Measurements from ENCODE around the gene MVD. TPM values are rescaled to one million over a fixed set of nuclear protein-coding genes. Genes with fewer than 3 reads are reported as not detected.

Gene MVD
- total RNA-seq, 1 donor from 2014 or later: 123 TPM

DNA sequence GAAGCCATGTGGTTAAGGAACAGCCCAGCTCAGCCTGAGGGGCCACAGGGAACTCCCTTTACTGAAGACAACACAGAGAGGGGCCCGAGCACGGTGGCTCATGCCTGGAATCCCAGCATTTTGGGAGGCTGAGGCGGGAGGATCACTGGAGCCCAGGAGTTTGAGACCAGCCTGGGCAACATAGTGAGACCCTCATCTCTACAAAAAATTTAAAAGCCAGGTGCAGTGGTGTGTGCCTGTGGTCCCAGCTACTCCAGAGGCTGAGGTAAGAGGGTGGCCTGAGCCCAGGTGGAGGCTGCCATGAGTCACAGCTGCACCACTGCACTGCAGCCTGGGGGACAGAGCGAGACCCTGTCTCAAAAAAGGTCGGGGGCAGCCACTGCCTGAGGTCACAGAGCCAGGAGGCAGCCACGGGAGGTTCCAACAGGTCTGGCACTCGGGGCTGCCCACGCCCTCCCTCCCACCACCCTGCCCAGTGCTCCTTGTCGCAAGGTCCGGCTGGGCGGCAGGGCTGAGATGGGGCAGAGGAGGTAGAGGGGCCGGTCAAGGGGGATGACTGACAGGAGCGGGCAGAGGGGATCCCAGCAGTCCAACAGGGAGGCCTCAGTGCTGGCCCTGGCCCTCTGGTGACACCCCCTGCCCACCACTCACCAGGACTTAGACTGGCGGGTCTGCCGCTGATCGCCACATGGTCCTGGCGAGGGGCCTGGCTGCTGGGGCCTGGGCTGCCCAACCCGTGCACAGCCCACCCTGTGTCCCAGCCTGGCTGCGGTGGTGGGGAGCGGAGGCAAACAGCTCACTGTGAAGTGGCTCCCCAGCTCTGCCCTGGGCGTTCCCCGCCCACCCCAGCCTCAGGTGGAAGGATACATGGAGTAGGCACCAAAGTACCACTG is 15.5 kb downstream of the MVD start:
- Mint-ChIP-seq H3K9me3 (ENCODE audit: unreplicated experiment) (no peaks in the 10 kb centered on the region), H3K4me3 (ENCODE audit: unreplicated experiment) (no peak overlapping the region), H3K27ac (ENCODE audit: unreplicated experiment) (no peak overlapping the region), H3K4me1 (ENCODE audit: unreplicated experiment) (peaks cover 5% of the 10 kb centered on the region), H3K27me3 (ENCODE audit: unreplicated experiment) (peaks cover 11% of the 10 kb centered on the region), H3K36me3 (ENCODE audit: low read depth, unreplicated experiment) (peaks cover 11% of the 10 kb centered on the region)
- no peak for DNase-seq (ENCODE audit: low spot score)
- TF ChIP-seq, protein P1, sequence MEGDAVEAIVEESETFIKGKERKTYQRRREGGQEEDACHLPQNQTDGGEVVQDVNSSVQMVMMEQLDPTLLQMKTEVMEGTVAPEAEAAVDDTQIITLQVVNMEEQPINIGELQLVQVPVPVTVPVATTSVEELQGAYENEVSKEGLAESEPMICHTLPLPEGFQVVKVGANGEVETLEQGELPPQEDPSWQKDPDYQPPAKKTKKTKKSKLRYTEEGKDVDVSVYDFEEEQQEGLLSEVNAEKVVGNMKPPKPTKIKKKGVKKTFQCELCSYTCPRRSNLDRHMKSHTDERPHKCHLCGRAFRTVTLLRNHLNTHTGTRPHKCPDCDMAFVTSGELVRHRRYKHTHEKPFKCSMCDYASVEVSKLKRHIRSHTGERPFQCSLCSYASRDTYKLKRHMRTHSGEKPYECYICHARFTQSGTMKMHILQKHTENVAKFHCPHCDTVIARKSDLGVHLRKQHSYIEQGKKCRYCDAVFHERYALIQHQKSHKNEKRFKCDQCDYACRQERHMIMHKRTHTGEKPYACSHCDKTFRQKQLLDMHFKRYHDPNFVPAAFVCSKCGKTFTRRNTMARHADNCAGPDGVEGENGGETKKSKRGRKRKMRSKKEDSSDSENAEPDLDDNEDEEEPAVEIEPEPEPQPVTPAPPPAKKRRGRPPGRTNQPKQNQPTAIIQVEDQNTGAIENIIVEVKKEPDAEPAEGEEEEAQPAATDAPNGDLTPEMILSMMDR (IDR thresholded peaks at IDR 0.05; ENCODE audit: unreplicated experiment): no peak

DNA sequence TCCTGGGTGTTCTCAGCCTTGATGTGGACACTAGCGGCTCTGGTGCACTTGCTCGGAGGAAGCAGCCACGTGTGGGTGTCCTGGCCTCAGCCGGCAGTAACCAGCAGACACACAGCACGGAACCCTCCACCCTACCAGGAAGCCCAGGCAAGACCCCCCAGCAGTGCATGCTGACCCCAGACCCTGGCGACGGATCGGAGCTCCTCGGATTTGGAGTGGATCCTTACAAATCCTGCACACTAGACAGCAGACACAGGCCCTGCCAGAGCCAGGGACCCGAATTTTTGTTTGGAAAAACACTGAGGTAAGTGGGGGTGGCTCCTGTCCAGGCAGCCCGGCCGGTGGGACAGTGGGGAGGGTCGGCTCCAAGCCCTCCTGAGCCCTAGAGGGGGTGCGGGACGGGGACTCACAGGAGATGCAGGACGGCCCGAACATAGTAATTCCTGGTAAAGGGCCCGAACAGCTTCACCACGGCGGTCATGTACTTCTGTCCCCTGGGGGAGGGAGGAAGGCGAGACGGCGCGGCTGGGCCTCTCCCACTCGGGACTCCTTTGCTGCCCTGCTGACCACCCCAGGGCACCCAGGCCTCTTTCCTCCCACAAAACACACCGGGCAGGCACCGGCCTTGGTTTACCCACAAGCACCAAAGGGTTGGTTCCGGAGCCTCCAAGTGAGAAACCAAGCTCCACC is 16.4 kb downstream of the MVD start:
- peaks cover 5% of the 10 kb centered on the region for H3K4me1 Mint-ChIP-seq (ENCODE audit: unreplicated experiment)
- TF ChIP-seq, protein P1 (IDR thresholded peaks at IDR 0.05; ENCODE audit: unreplicated experiment): no peak
- no peak overlapping the region for H3K4me3 Mint-ChIP-seq (ENCODE audit: unreplicated experiment)
- H3K27me3 Mint-ChIP-seq (ENCODE audit: unreplicated experiment): peaks cover 13% of the 10 kb centered on the region
- no peaks in the 10 kb centered on the region for H3K9me3 Mint-ChIP-seq (ENCODE audit: unreplicated experiment)
- DNase-seq (ENCODE audit: low spot score): no peak
- no peak overlapping the region for H3K27ac Mint-ChIP-seq (ENCODE audit: unreplicated experiment)
- H3K36me3 Mint-ChIP-seq (ENCODE audit: low read depth, unreplicated experiment): peaks cover 14% of the 10 kb centered on the region

- TF ChIP-seq, protein P1 (IDR thresholded peaks at IDR 0.05; ENCODE audit: unreplicated experiment): no peak
- H3K9me3 Mint-ChIP-seq (ENCODE audit: unreplicated experiment): no peaks in the 10 kb centered on the region
- peaks cover 13% of the 10 kb centered on the region for H3K27me3 Mint-ChIP-seq (ENCODE audit: unreplicated experiment)
- peaks cover 5% of the 10 kb centered on the region for H3K4me1 Mint-ChIP-seq (ENCODE audit: unreplicated experiment)
- H3K36me3 Mint-ChIP-seq (ENCODE audit: low read depth, unreplicated experiment): peaks cover 14% of the 10 kb centered on the region
- no peak overlapping the region for H3K27ac Mint-ChIP-seq (ENCODE audit: unreplicated experiment)
- no peak overlapping the region for H3K4me3 Mint-ChIP-seq (ENCODE audit: unreplicated experiment)
- DNase-seq (ENCODE audit: low spot score): no peak
These were observed 16.9 kb downstream of the MVD start for GRCh38 chr16:88645941-88646340.

DNA sequence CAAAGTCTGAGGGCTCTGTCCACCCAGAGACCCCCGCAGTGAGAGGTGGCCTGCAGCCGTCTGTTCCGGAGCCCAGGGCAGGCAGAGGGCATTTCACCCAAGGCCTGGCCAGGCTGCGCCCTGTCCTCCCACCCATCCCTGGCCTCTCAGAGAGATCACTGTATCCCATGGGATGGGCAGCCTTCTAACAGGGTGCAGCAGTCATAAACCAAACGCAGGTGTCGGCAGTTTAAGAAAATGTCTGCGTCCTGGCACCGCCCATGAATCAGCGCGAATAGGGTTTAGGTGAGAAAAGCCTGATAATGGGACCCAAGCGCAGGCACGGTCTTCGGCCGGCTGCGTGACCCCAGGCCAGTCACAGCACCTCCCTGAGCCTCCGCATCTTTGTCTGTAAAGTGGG is 17.4 kb downstream of the MVD start:
- no peaks in the 10 kb centered on the region for H3K9me3 Mint-ChIP-seq (ENCODE audit: unreplicated experiment)

More for the DNA sequence above, 17.4 kb downstream of the MVD start:
- Mint-ChIP-seq H3K36me3 (ENCODE audit: low read depth, unreplicated experiment) (peaks cover 14% of the 10 kb centered on the region), H3K27me3 (ENCODE audit: unreplicated experiment) (peaks cover 13% of the 10 kb centered on the region), H3K27ac (ENCODE audit: unreplicated experiment) (no peak overlapping the region), H3K4me3 (ENCODE audit: unreplicated experiment) (no peak overlapping the region), H3K4me1 (ENCODE audit: unreplicated experiment) (peaks cover 5% of the 10 kb centered on the region)
- TF ChIP-seq, protein P1 (IDR thresholded peaks at IDR 0.05; ENCODE audit: unreplicated experiment): no peak
- DNase-seq (ENCODE audit: low spot score): no peak
